HFFc6 (cell line): ENCODE results near the gene IL10RB. TPM values are rescaled to one million over a fixed set of nuclear protein-coding genes. Genes with fewer than 3 reads are reported as not detected.

Experiments used
- DNase-seq: peaks from one replicate; pipeline ENCODE4 v3.0.0-alpha.2; 2018
- H3K27ac Mint-ChIP-seq: 2 replicates; pipeline ENCODE4 v1.8.0; 2020; ENCODE audit warnings: mild to moderate bottlenecking, mixed read lengths
- H3K27me3 Mint-ChIP-seq: 2 replicates; pipeline ENCODE4 v1.8.0; 2021; ENCODE audit warnings: mild to moderate bottlenecking, moderate library complexity, mixed read lengths; ENCODE audit not compliant: insufficient read depth
- H3K36me3 Mint-ChIP-seq: 2 replicates; pipeline ENCODE4 v1.8.0; 2021; ENCODE audit warnings: low read depth, mixed read lengths
- H3K4me1 Mint-ChIP-seq: 2 replicates; pipeline ENCODE4 v1.8.0; 2020; ENCODE audit warnings: low read depth, mixed read lengths
- H3K4me3 Mint-ChIP-seq: 2 replicates; pipeline ENCODE4 v1.8.0; 2020; ENCODE audit warnings: mild to moderate bottlenecking, moderate library complexity, mixed read lengths
- H3K9me3 Mint-ChIP-seq: 2 replicates; pipeline ENCODE4 v1.8.0; 2020; ENCODE audit warnings: mild to moderate bottlenecking, mixed read lengths
- CTCF ChIP-seq: fragments of 200-600 bp; sonication (generic); IDR thresholded peaks from 2 replicates; pipeline ENCODE4 v1.5.0; 2021; ENCODE audit warnings: antibody characterized with exemption, mild to moderate bottlenecking
- total RNA-seq, 6 experiments: library from RNA; stranded (reverse); fragmentation: NEBNext Ultra II Directional; extraction: Animal tissue kit (Norgen Biotek cat#: 25700); gene quantifications; 2 replicates in 1 of 6; 3 replicates in 5 of 6; pipeline ENCODE4 v1.2.3, GENCODE V29; 2021

The IL10RB gene
- total RNA-seq, 6 experiments from 2014 or later, result 25.5 to 35.3 (median 29.5) TPM

GRCh38 chr21:33339135-33339534 lies 73.0 kb downstream of the IL10RB start:
- TF ChIP-seq CTCF, result no peak
- Mint-ChIP-seq H3K27me3 (no peaks in the 10 kb centered on the region), H3K27ac (no peak overlapping the region), H3K4me1 (peaks cover 5% of the 10 kb centered on the region; the same call in 1 of the 2 replicates), H3K36me3 (peaks cover 5% of the 10 kb centered on the region), H3K9me3 (no peaks in the 10 kb centered on the region), H3K4me3 (no peak overlapping the region)
- DNase-seq, result no peak

GRCh38 chr21:33339918-33340317 lies 73.8 kb downstream of the IL10RB start:
- no peaks in the 10 kb centered on the region for H3K9me3 Mint-ChIP-seq
- H3K4me1 Mint-ChIP-seq, result peaks cover 5% of the 10 kb centered on the region; the same call in 1 of the 2 replicates
- DNase-seq, result no peak
- H3K27me3 Mint-ChIP-seq, result no peaks in the 10 kb centered on the region
- peaks cover 5% of the 10 kb centered on the region for H3K36me3 Mint-ChIP-seq
- H3K27ac Mint-ChIP-seq, result no peak overlapping the region
- no peak for TF ChIP-seq CTCF
- H3K4me3 Mint-ChIP-seq, result no peak overlapping the region

GRCh38 chr21:33345751-33346238 lies 79.6 kb downstream of the IL10RB start:
- TF ChIP-seq CTCF, result no peak
- peaks cover 11% of the 10 kb centered on the region for H3K36me3 Mint-ChIP-seq
- H3K27me3 Mint-ChIP-seq, result no peaks in the 10 kb centered on the region
- no peak overlapping the region for H3K4me3 Mint-ChIP-seq
- H3K27ac Mint-ChIP-seq, result no peak overlapping the region
- DNase-seq, result no peak
- H3K4me1 Mint-ChIP-seq, result 0 out of 2 replicates have a peak, but pooled peaks cover 5% of the 10 kb centered on the region
- H3K9me3 Mint-ChIP-seq, result no peaks in the 10 kb centered on the region

Other genes starting within 250 kb of the IL10RB start
- not detected for gene OLIG2, start 240.4 kb upstream of the IL10RB start, total RNA-seq
- not detected for gene OLIG1, start 196.2 kb upstream of the IL10RB start, total RNA-seq
- 10 to 100 TPM in 5 of 6 experiments, 1 to 10 TPM in 1; 8.0 to 14.6 (median 11.0) TPM for gene IFNAR2, start 36.4 kb upstream of the IL10RB start, total RNA-seq
- 10 to 100 TPM; 42.0 to 49.7 (median 43.6) TPM for gene IFNAR1, start 58.6 kb downstream of the IL10RB start, total RNA-seq
- gene IFNGR2, start 137.0 kb downstream of the IL10RB start, total RNA-seq, result 10 to 100 TPM; 51.2 to 68.6 (median 64.2) TPM
- gene TMEM50B, start 213.6 kb downstream of the IL10RB start, total RNA-seq, result 10 to 100 TPM; 22.9 to 30.3 (median 24.5) TPM
- gene DNAJC28, start 225.3 kb downstream of the IL10RB start, total RNA-seq, result 1 to 10 TPM in 5 of 6 experiments, under 1 TPM in 1; 0.91 to 2.2 (median 1.2) TPM